Hypothalamus (tissue), 51 donors: ENCODE results near the gene OSBPL6.

Experiments
- DNase-seq, 51 donors: peaks; one replicate each; lab custom pipeline; 2025; lab: John Stamatoyannopoulos, UW

OSBPL6 gene

DNA sequence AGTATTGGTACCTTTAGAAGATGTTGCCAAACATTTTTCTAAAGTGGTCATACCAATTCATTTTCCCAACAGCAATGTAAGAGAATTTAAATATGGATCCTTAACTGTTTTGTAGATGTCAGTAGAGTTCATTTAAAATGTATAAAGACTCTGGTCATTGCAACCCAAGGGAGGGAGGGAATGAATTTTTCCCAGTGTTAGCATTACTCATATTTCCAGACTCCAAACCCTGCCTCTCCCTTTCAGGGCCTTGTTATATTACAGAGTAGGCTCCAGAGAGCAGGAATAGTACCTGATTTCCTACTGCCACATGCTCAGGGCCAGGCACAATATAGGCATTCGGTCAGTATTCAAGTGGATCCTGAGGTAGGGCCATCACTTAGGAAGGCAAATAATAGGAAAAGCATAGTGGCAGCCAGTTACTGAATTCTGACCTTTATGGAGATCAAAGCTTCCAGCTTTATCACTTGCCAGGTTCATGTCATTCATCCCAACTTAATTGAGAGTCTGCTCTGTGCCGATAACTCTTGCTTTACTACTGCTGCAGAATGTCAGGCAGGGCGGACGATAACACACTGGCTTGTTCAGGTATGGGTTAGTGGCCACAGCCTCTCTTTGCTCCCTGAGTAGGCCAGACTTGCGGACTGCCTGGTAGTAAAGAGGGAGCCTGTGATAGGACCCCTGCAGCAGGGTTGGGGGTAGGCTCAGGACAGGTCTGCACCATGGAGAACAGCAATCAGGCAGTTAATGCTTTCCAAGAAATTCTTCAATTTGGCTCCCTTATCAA, 75.3 kb downstream of the OSBPL6 start:
- DNase-seq: no peak

DNA sequence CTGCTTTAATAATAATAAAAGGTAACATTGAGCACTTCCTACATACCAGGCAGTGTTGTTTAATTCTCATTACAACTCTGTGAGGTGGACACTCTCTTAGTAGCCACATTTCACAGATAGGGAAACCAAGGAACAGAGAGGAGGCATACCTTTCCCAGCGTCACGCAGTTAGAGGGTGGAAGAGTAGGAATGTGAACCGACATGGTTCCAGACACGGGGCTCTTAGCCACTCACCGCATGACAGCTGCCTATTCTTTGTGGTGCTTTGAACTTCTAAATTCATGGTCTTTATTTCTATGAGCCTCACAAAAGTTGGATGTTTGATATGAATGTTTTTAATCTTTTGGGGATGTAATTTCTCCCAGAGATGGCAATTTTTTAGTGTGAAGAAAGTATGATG, 76.0 kb downstream of the OSBPL6 start:
- no peak for DNase-seq

GRCh38 chr2:178271094-178271493, 76.8 kb downstream of the OSBPL6 start:
- no peak for DNase-seq

- DNase-seq: peak in 29 of 51 donors; percentile 5 to 54 (median 32)
Measured at GRCh38 chr2:178271629-178272333, 77.5 kb downstream of the OSBPL6 start.

DNA sequence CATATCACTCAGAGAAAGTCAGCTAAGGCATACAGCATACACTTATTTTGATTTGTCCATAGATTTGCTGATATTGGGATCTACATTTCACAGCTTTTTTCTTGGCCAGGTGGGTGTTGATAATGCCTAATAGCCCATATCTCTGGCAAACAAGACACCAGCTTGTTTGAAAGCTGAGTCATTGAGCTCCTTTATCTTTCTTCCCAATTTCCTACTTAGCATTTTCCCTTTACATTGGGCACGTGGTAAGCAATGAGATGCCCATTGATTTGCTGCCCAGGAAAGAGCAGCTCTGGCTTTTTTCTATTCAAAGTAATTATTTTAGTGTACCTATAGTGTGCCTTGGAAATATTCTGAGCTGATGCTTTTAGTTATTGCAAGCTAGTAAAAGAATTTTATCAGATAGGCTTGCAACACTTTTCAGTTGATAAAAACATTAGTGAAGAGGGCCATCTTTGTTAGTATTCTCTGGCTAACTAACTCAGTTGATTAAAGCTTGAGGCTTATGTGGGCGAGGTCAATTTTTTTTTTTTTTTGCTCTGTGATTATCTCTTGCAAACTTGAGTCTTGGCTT, 79.6 kb downstream of the OSBPL6 start:
- no peak for DNase-seq

DNA sequence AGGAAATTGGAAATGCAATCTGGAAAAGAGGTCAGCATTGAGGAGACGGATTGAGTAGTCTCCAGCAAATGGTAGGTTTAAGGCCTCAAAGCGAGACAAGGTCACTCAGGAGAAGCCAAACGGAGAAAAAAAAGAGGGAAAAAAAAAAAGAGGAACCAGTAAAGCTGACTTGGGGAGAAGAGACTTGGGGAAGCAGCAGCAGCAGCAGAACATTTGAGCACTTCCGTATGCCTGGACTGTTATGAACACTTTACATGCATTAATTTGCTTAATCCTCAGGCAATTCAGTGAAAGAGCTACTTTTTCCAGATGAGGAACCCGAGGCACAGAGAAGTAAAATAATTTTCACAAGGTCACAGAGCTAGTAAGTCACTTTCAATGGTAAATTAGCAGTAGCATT, 81.3 kb downstream of the OSBPL6 start:
- DNase-seq: no peak

GRCh38 chr2:178277741-178278197, 83.5 kb downstream of the OSBPL6 start:
- peak in 1 of 51 donors; percentile 27 for DNase-seq

DNA sequence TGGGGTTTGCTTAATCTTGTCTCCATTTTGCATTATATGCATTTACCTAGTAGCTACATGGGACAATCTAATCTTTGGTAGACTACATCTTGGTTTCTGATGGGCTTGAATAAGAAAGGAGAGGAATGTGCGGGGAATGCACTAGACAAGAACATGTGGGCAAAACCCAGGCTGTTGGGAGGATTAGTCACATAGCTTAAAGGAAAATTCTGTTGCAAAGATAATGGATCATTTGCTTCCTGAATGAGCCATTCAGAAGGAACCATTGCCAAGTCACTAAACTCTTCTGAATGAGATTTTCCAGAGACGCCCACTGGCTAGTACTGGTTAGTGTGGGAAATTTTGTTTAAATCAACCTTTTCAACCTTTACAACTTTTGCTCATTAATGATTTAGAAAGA, 84.8 kb downstream of the OSBPL6 start:
- no peak for DNase-seq

GRCh38 chr2:178279636-178280035, 85.3 kb downstream of the OSBPL6 start:
- no peak for DNase-seq

DNA sequence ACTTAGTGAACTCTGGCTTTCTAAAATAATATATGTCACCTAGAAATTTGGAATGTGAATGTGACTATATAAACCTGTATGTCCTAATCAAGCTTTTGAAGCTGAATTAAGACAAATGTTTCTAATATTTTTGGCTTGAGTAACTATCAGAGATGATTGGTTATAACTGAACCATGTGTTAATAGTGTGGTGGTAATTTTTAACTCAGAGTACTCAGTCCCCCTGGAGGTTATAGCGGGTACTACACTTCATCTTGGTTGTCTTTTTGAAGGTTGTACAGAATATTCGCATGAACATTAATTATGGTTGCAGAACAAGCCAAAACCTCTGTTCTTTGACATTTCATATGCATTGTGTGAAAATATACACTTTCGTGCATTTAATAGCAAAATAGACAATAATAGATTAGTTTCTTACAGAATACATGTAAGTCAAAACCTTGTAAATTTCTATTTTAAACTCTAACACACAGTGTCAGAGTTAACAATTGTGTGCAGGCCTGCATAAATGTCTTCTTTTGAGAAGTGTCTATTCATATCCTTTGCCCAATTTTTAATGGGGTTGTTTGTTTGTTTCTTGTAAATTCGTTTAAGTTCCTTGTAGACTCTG, 86.0 kb downstream of the OSBPL6 start:
- DNase-seq: peak in 5 of 51 donors; percentile 2 to 24 (median 4)

GRCh38 chr2:178282075-178282815, 87.9 kb downstream of the OSBPL6 start:
- no peak for DNase-seq

DNA sequence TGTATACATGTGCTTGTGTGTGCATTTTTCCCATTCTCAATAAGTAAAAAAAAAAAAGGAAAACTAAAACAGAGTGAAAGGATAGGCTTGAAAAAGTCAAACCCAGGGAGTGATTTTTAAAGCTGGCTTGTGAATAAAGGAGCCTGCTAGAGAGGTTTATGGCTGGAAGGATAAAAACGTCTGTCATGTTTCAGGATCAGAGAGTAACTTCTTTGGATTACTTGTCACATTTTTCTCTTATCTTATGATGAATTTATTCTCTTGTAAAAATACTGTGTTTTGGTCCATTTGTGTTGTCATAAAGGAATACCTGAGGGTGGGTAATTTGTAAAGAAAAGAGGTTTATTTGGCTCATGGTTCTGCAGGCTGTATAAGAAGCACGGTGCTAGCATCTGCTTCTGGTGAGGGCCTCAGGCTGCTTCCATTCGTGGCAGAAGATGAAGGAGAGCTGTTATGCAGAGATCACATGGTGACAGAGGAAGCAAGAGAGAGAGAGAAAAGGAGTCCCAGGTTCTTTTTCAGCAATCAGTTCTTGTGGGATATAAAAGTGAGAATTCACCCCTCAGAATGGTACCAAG, 89.1 kb downstream of the OSBPL6 start:
- DNase-seq: no peak

GRCh38 chr2:178284613-178285286, 90.4 kb downstream of the OSBPL6 start:
- DNase-seq: no peak

DNA sequence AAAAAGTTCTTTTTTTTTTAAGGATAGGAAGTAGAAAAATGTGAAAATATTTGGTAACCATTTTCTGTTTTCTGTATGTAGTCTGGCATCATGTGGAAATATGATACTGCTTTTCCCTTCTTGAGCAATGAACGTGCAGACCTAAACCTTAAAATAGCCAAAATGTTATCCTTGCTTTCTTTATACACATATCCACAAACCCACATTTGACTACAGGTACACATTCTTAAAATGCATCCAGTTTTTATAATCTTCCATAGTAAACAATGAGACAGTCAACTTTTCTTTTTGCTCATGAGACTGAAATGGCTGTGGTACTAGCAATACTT, 90.9 kb downstream of the OSBPL6 start:
- no peak for DNase-seq

- DNase-seq: no peak
Measured at GRCh38 chr2:178286636-178287035, 92.3 kb downstream of the OSBPL6 start.

GRCh38 chr2:178287652-178288344, 93.5 kb downstream of the OSBPL6 start:
- DNase-seq: no peak

GRCh38 chr2:178291703-178292102, 97.4 kb downstream of the OSBPL6 start:
- DNase-seq: no peak

DNA sequence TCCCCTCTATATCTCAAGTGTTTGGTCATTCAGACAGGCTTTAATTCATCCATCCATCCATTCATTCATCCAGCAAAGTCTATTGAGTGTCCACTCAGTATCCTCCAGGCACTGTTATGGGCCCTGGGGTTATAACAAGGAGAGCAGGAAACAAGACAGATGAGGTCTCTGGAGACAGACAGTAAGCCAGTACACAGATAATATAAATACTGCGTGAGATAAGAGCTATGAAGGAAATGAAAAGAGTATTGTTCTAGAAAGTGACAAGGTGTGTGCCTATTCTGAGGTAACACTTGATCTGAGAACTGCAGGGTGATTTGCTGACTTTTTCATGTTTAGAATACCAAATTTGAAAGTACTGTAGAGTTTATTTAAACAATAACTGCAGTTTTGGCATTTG, 98.3 kb downstream of the OSBPL6 start:
- DNase-seq: no peak

DNA sequence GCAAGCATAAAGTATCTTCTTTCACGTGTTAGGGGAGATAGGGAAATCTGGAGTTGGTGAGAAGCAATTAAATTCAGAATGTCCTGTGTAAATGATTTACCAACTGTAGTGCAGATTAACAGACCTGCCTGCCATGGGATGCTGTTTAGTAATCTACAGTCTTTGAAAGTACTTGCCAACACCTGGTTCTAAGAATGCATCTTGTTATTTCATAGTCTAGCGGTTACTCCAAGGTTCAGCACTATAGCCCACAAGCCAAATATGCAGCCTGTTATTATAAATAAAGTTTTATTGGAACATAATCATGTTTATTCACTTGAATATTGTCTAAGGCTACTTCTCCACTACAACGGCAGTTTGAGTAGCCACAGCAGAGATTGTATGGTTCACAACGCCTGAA, 100.8 kb downstream of the OSBPL6 start:
- DNase-seq: no peak
